ENCODE measurements around the gene INMT. TPM values are rescaled to one million over a fixed set of nuclear protein-coding genes. Genes with fewer than 3 reads are reported as not detected.

INMT gene
- total RNA-seq, 2 donors from 2014 or later: 30.4 to 48.1 TPM

DNA sequence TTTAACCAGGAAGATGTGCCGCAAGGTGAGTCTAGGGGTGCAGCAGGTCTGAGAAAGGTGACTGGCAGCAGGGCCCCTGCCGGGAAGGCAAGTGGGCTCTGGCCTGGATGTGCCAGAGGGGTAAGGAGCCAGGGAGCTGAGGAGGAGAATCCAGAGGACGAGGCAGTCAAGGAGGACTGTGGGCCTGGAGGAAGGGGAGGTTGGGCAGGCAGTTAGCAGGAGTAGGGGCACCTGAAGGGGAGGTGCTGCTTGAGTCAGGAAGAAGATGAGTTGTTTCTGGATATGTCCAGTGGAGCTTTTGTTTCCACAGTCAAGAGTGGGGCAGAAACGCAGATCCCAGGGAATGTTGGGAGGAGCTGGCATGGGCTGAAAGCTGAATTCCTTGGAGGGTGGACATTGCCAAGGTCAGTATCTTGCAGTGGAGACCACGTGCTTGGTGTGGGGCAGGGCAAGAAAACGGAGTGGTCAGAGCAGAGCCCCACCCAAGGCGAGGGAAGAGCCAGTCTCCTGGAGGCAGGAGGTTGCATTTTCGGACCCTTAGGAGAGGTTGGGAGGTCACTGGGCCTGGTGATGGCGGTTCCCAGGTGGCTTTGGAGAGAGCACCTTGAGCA, 53.3 kb downstream of the INMT start:
- DNase-seq: no peak
- H3K27me3 ChIP-seq: no peaks in the 10 kb centered on the region
- 85 to 86% methylated on average over 9 of the region's 9 CpGs for WGBS, 2 donors
- ATAC-seq: no peak
- H3K4me1 ChIP-seq: no peaks in the 10 kb centered on the region
- no peak overlapping the region for H3K27ac ChIP-seq
- no peaks in the 10 kb centered on the region for H3K9me3 ChIP-seq
- intact Hi-C loops (cut with DNase I): no loop called here
- no peak overlapping the region for H3K4me3 ChIP-seq
- H3K36me3 ChIP-seq (replicated peaks in 1 of 2; ENCODE audit: insufficient read depth in 1 of 2, low read depth in 2 of 2): no peaks in the 10 kb centered on the region
- TF ChIP-seq CTCF (IDR thresholded peaks at IDR 0.05) (no peak), POLR2A (IDR thresholded peaks at IDR 0.05) (no peak)

- WGBS, 2 donors: 83 to 93% methylated on average over 6 of the region's 6 CpGs
- DNase-seq (no peak), ATAC-seq (no peak)
Observed at GRCh38 chr7:30805931-30806330, 54.0 kb downstream of the INMT start.

More at GRCh38 chr7:30805931-30806330, 54.0 kb downstream of the INMT start:
- H3K4me3 ChIP-seq: no peak overlapping the region
- no peaks in the 10 kb centered on the region for H3K4me1 ChIP-seq
- TF ChIP-seq POLR2A (IDR thresholded peaks at IDR 0.05) (no peak), CTCF (IDR thresholded peaks at IDR 0.05) (no peak)
- intact Hi-C loops (cut with DNase I): no loop called here
- H3K27ac ChIP-seq: no peak overlapping the region
- H3K36me3 ChIP-seq (replicated peaks in 1 of 2; ENCODE audit: insufficient read depth in 1 of 2, low read depth in 2 of 2): no peaks in the 10 kb centered on the region
- no peaks in the 10 kb centered on the region for H3K9me3 ChIP-seq
- no peaks in the 10 kb centered on the region for H3K27me3 ChIP-seq

Other genes starting within 250 kb of the INMT start
- gene GGCT, start 247.3 kb upstream of the INMT start, total RNA-seq: 10 to 100 TPM; 13.5 to 42.2 TPM
- 10 to 100 TPM; 43.1 to 70.9 TPM for gene GARS1, start 157.3 kb upstream of the INMT start, total RNA-seq
- 1 to 10 TPM in 1 of 2 donors, under 1 TPM in 1; 0.33 to 4.7 TPM for gene CRHR2, start 69.7 kb upstream of the INMT start, total RNA-seq
- gene MINDY4, start 19.3 kb downstream of the INMT start, total RNA-seq: 1 to 10 TPM; 7.5 to 8.6 TPM
- 100 to 1,000 TPM; 197 to 204 TPM for gene AQP1, start 159.7 kb downstream of the INMT start, total RNA-seq
- not detected for gene GHRHR, start 211.8 kb downstream of the INMT start, total RNA-seq

All from body of pancreas (tissue), 4 donors.